Ishikawa (cell line): Measurements from ENCODE around the gene GGACT.

ENCODE experiments used
- CEBPB ChIP-seq: IDR thresholded peaks from 2 replicates; pipeline ENCODE4 v1.6.1; 2012
- CREB1 ChIP-seq: IDR thresholded peaks from 2 replicates; pipeline ENCODE4 v1.6.1; 2012; ENCODE audit warnings: low read depth
- EGR1 ChIP-seq: IDR thresholded peaks from 2 replicates; pipeline ENCODE4 v1.6.1; 2012
- EP300 ChIP-seq: IDR thresholded peaks from 2 replicates; pipeline ENCODE4 v1.6.1; 2012; ENCODE audit warnings: borderline replicate concordance
- FOXM1 ChIP-seq: IDR thresholded peaks from 2 replicates; pipeline ENCODE4 v1.6.1; 2012; ENCODE audit warnings: low read depth, borderline replicate concordance
- RAD21 ChIP-seq: IDR thresholded peaks from 2 replicates; pipeline ENCODE4 v1.6.1; 2012; ENCODE audit warnings: low read depth
- TAF1 ChIP-seq: IDR thresholded peaks from 2 replicates; pipeline ENCODE4 v1.6.1; 2012; ENCODE audit warnings: low read depth, mild to moderate bottlenecking
- YY1 ChIP-seq: IDR thresholded peaks from 2 replicates; pipeline ENCODE4 v1.6.1; 2012; ENCODE audit warnings: low read depth
- ZBTB7A ChIP-seq: IDR thresholded peaks from 2 replicates; pipeline ENCODE4 v1.6.1; 2012; ENCODE audit warnings: low read depth
- TF ChIP-seq, protein P1 (sequence below): IDR thresholded peaks from 2 replicates; pipeline ENCODE4 v1.6.1; 2012
- TF ChIP-seq, protein P2 (sequence below): IDR thresholded peaks from 2 replicates; pipeline ENCODE4 v1.6.1; 2012
- TF ChIP-seq, protein P3 (sequence below): IDR thresholded peaks from 2 replicates; pipeline ENCODE4 v1.6.1; 2012; ENCODE audit warnings: low read depth, mild to moderate bottlenecking

DNA sequence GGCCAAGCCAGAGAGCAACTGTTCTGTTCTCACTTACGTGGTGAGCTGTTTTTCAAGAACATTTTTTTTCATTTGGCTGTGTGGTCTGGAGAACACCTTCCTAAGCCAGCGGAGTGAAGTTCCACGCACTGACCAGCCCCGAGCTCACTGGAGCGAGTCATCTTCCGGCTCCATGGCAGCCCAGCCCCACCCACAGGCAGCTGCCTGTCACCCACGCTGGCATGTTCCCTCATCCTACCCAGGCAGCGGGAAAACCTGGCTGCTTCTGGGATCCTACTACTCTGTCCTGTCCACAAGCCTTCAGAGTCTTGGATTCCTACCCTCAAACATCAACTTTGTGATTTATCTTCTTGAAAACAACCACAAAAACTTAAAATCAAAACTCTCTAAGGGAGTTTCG, 76.2 kb downstream of the GGACT start:
- TF ChIP-seq CREB1 (no peak), ZBTB7A (no peak), RAD21 (peak; percentile 23; the same call in 1 of the 2 replicates), TAF1 (no peak), FOXM1 (no peak), EGR1 (no peak), EP300 (no peak; the same call in 1 of the 2 replicates), YY1 (no peak), CEBPB (no peak)
- TF ChIP-seq, protein P1, sequence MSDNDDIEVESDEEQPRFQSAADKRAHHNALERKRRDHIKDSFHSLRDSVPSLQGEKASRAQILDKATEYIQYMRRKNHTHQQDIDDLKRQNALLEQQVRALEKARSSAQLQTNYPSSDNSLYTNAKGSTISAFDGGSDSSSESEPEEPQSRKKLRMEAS, result no peak
- TF ChIP-seq, protein P2, sequence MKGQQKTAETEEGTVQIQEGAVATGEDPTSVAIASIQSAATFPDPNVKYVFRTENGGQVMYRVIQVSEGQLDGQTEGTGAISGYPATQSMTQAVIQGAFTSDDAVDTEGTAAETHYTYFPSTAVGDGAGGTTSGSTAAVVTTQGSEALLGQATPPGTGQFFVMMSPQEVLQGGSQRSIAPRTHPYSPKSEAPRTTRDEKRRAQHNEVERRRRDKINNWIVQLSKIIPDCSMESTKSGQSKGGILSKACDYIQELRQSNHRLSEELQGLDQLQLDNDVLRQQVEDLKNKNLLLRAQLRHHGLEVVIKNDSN, result no peak
- TF ChIP-seq, protein P3, sequence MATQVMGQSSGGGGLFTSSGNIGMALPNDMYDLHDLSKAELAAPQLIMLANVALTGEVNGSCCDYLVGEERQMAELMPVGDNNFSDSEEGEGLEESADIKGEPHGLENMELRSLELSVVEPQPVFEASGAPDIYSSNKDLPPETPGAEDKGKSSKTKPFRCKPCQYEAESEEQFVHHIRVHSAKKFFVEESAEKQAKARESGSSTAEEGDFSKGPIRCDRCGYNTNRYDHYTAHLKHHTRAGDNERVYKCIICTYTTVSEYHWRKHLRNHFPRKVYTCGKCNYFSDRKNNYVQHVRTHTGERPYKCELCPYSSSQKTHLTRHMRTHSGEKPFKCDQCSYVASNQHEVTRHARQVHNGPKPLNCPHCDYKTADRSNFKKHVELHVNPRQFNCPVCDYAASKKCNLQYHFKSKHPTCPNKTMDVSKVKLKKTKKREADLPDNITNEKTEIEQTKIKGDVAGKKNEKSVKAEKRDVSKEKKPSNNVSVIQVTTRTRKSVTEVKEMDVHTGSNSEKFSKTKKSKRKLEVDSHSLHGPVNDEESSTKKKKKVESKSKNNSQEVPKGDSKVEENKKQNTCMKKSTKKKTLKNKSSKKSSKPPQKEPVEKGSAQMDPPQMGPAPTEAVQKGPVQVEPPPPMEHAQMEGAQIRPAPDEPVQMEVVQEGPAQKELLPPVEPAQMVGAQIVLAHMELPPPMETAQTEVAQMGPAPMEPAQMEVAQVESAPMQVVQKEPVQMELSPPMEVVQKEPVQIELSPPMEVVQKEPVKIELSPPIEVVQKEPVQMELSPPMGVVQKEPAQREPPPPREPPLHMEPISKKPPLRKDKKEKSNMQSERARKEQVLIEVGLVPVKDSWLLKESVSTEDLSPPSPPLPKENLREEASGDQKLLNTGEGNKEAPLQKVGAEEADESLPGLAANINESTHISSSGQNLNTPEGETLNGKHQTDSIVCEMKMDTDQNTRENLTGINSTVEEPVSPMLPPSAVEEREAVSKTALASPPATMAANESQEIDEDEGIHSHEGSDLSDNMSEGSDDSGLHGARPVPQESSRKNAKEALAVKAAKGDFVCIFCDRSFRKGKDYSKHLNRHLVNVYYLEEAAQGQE, result no peak
